Chondrocyte (in vitro differentiated cells): Measurements from ENCODE around the gene CCDC3. TPM values are rescaled to one million over a fixed set of nuclear protein-coding genes. Genes with fewer than 3 reads are reported as not detected.
A peak's percentile ranks its signal among the peaks of the same experiment; 100 is the strongest.
"Not testable (repeated sequence)": the region's sequence is repeated elsewhere in the genome, so short reads cannot be mapped to it uniquely, and the experiment has no call there.

Source experiments
- DNase-seq: peaks from one replicate; pipeline ENCODE4 v3.0.0; 2021; ENCODE audit warnings: mixed read lengths, low spot score
- H3K27ac Mint-ChIP-seq: one replicate; pipeline ENCODE4 v1.8.0; 2021; ENCODE audit warnings: mild to moderate bottlenecking, moderate library complexity, mixed read lengths; ENCODE audit not compliant: unreplicated experiment
- H3K27me3 Mint-ChIP-seq: 2 replicates; pipeline ENCODE4 v1.8.0; 2021; ENCODE audit warnings: low read depth, mixed read lengths
- H3K36me3 Mint-ChIP-seq: 2 replicates; pipeline ENCODE4 v1.8.0; 2021; ENCODE audit warnings: low read depth, mixed read lengths
- H3K4me1 Mint-ChIP-seq: 2 replicates; pipeline ENCODE4 v1.8.0; 2021; ENCODE audit warnings: low read depth, mild to moderate bottlenecking, mixed read lengths
- H3K4me3 Mint-ChIP-seq: one replicate; pipeline ENCODE4 v1.8.0; 2021; ENCODE audit warnings: mild to moderate bottlenecking, moderate library complexity, mixed read lengths; ENCODE audit not compliant: unreplicated experiment
- H3K9me3 Mint-ChIP-seq: 2 replicates; pipeline ENCODE4 v1.8.0; 2021; ENCODE audit warnings: low read depth, mixed read lengths
- total RNA-seq: library from RNA; stranded (reverse); gene quantifications from 3 replicates; pipeline ENCODE4 v1.2.1, GENCODE V29; 2021
- TF ChIP-seq, protein P1 (sequence below): fragments of 200-600 bp; sonication (generic); IDR thresholded peaks from 2 replicates; pipeline ENCODE4 v1.5.0; 2021; ENCODE audit warnings: antibody characterized with exemption, mild to moderate bottlenecking, moderate library complexity

The CCDC3 gene
- total RNA-seq, 1 donor from 2014 or later: 145 TPM

DNA sequence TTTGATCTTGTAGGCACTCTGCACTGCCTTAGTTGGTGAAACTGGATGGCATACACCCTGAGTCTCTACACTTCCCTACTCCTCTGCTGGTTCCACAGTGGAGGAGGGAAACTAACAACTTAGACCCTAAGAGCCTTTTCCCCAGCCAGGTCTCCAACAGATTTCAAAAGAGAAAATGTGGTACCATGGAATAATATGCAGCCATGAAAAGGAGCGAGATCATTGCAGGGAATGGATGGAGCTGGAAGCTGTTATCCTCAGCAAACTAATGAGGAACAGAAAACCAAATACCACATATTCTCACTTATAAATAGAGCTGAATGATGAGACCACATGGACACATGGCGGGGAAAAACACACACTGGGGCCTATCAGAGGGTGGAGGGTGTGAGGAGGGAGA, 36.3 kb upstream of the CCDC3 start:
- Mint-ChIP-seq H3K27me3 (no peaks in the 10 kb centered on the region), H3K4me1 (peaks cover 30% of the 10 kb centered on the region), H3K4me3 (no peak overlapping the region), H3K36me3 (no peaks in the 10 kb centered on the region), H3K9me3 (no peaks in the 10 kb centered on the region), H3K27ac (no peak overlapping the region)
- no peak for DNase-seq
- TF ChIP-seq, protein P1, sequence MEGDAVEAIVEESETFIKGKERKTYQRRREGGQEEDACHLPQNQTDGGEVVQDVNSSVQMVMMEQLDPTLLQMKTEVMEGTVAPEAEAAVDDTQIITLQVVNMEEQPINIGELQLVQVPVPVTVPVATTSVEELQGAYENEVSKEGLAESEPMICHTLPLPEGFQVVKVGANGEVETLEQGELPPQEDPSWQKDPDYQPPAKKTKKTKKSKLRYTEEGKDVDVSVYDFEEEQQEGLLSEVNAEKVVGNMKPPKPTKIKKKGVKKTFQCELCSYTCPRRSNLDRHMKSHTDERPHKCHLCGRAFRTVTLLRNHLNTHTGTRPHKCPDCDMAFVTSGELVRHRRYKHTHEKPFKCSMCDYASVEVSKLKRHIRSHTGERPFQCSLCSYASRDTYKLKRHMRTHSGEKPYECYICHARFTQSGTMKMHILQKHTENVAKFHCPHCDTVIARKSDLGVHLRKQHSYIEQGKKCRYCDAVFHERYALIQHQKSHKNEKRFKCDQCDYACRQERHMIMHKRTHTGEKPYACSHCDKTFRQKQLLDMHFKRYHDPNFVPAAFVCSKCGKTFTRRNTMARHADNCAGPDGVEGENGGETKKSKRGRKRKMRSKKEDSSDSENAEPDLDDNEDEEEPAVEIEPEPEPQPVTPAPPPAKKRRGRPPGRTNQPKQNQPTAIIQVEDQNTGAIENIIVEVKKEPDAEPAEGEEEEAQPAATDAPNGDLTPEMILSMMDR: no peak

DNA sequence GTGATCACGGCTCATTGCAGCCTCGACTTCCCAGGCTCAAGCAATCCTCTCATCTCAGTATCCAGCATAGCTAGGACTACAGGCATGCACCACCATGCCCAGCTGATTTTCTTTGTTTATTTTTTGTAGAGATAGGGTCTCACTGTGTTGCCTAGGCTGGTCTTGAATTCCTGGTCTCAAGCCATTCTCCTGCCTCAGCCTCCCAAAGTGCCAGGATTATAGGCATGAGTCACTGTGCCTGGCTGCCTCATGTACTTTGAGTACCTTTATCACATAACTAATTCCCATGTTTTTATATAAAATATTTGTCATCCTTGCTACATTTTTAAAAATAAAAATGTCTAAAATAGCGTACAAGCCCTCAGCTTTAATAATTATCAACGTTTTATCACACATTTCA, 35.3 kb upstream of the CCDC3 start:
- Mint-ChIP-seq H3K27me3 (no peaks in the 10 kb centered on the region), H3K4me1 (peaks cover 30% of the 10 kb centered on the region), H3K9me3 (no peaks in the 10 kb centered on the region), H3K4me3 (no peak overlapping the region), H3K36me3 (no peaks in the 10 kb centered on the region), H3K27ac (peak overlapping the region; percentile 12)
- DNase-seq: no peak
- TF ChIP-seq, protein P1: no peak

DNA sequence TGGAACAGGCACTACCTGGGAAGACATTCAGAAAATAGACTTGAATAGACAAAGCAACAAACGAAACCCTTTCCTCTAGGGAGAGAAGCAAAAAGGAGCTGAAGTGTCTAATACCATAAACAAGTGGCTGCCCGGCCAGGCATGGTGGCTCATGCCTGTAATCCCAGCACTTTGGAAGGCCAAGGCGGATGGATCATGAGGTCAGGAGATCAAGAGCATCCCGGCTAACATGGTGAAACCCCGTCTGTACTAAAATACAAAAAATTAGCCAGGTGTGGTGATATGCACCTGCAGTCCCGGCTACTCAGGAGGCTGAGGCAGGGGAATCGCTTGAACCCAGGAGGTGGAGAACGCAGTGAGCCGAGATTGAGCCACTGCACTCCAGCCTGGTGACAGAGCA, 34.2 kb upstream of the CCDC3 start:
- H3K4me3 Mint-ChIP-seq, H3K36me3 Mint-ChIP-seq, DNase-seq, H3K9me3 Mint-ChIP-seq, H3K27ac Mint-ChIP-seq, H3K27me3 Mint-ChIP-seq: not testable (repeated sequence)
- H3K4me1 Mint-ChIP-seq: peaks cover 30% of the 10 kb centered on the region

DNA sequence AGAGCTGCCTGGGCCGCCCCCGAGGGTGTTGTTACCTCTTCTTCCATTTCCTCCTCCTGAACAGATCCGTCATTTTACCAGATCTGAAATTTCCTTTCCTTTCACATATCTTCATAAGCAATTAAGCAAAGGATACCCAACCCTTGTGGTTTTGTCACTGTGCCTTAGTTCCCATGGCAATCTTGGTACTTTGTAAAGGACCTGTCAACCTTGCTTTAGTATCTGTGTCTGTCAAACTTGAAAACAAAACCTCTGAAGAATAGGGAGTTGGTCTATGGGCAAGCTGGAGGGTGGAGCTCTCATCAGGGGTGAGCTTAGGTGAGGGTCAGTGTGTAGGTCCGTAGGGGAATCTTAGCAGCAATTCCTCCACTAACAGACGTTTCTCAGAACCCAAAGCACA, 25.4 kb upstream of the CCDC3 start:
- Mint-ChIP-seq H3K4me3 (no peak overlapping the region), H3K27me3 (peaks cover 2% of the 10 kb centered on the region), H3K36me3 (peaks cover 9% of the 10 kb centered on the region), H3K4me1 (no peaks in the 10 kb centered on the region), H3K9me3 (peaks cover 26% of the 10 kb centered on the region), H3K27ac (no peak overlapping the region)
- no peak for DNase-seq
- TF ChIP-seq, protein P1: no peak

DNA sequence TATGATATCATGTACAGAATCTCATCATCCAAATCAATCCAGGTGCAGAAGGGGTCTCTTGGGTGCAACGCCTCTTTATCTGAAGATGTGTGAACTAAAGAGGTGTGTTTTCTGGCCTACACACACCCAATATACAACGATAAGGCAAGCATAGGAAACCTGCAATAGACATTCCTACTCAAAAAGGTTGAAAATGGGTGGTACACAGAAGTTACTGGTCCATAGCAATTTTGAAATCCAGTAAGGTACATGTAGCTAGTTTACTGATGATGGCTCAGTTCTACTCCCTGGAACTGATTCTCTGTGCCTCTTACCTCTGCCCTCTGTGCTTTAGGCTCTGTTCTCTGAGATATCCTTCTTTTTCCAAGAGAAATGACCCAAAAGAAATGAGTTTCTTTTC, 22.2 kb upstream of the CCDC3 start:
- Mint-ChIP-seq H3K27me3 (no peaks in the 10 kb centered on the region), H3K9me3 (peaks cover 24% of the 10 kb centered on the region)

DNA sequence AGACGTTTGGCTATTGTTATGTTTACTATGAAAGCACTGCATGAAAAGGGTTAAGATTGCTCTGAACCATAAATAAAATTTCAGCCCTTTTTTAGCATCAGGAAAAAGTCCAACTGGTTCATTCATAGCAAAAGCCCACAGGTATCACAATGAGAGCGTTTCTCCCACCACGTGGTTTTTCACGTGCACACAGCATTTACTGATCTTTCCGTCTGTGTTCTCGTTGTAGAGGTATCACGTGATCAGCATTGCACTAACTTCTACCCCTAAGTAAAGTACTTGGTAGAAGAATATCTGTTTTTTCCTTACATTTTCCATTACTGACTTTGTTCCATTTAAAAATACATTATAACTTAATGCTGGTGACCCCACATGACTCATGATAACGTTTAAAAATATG, 17.8 kb upstream of the CCDC3 start:
- Mint-ChIP-seq H3K4me1 (peaks cover 39% of the 10 kb centered on the region), H3K9me3 (peaks cover 16% of the 10 kb centered on the region)

More for the DNA sequence above, 22.2 kb upstream of the CCDC3 start:
- peaks cover 5% of the 10 kb centered on the region for H3K36me3 Mint-ChIP-seq
- no peak overlapping the region for H3K4me3 Mint-ChIP-seq
- TF ChIP-seq, protein P1: no peak
- DNase-seq: no peak
- H3K27ac Mint-ChIP-seq: no peak overlapping the region
- peaks cover 12% of the 10 kb centered on the region for H3K4me1 Mint-ChIP-seq

More for the DNA sequence above, 17.8 kb upstream of the CCDC3 start:
- H3K27me3 Mint-ChIP-seq: no peaks in the 10 kb centered on the region
- DNase-seq: no peak
- peak overlapping the region; percentile 90 for H3K27ac Mint-ChIP-seq
- H3K36me3 Mint-ChIP-seq: peaks cover 2% of the 10 kb centered on the region
- no peak overlapping the region for H3K4me3 Mint-ChIP-seq
- TF ChIP-seq, protein P1: no peak
